Keratinocyte (primary cell): ENCODE measurements around the gene CDH18. TPM values are rescaled to one million over a fixed set of nuclear protein-coding genes. Genes with fewer than 3 reads are reported as not detected.

ENCODE experiments used
- DNase-seq: peaks from one replicate; pipeline ENCODE4 v3.0.0-alpha.2; 2011; ENCODE audit warnings: low read depth, missing footprints, low spot score
- FAIRE-seq: peaks from 2 replicates; lab custom pipeline; 2011; peaks lifted over from hg19 to GRCh38; lab: Jason Lieb, UNC
- H2AFZ ChIP-seq: 2 replicates; pipeline ENCODE4 v1.6.0; 2012; ENCODE audit warnings: low read length, control low read depth, inconsistent platforms; ENCODE audit not compliant: control insufficient read depth
- H3K27ac ChIP-seq: 2 replicates; pipeline ENCODE4 v1.5.1; 2011; ENCODE audit warnings: low read length; ENCODE audit not compliant: control insufficient read depth, insufficient read depth
- H3K27me3 ChIP-seq: 3 replicates; pipeline ENCODE4 v1.6.0; 2011; ENCODE audit warnings: low read length; ENCODE audit not compliant: control insufficient read depth, insufficient read depth; ENCODE audit errors: extremely low read depth
- H3K36me3 ChIP-seq, 2 experiments: 2 replicates in 1 of 2; 3 replicates in 1 of 2; pipeline ENCODE4 v1.5.1; 2011; ENCODE audit warnings: low read length in 2 of 2, mild to moderate bottlenecking in 1 of 2; ENCODE audit not compliant: control insufficient read depth in 2 of 2, insufficient read depth in 2 of 2; ENCODE audit errors: extremely low read depth in 1 of 2
- H3K4me1 ChIP-seq: 3 replicates; pipeline ENCODE4 v1.5.1; 2011; ENCODE audit warnings: low read length; ENCODE audit not compliant: control insufficient read depth, insufficient read depth; ENCODE audit errors: extremely low read depth
- H3K4me2 ChIP-seq: 3 replicates; pipeline ENCODE4 v1.6.0; 2011; ENCODE audit warnings: low read depth, low read length; ENCODE audit not compliant: control insufficient read depth, insufficient read depth; ENCODE audit errors: extremely low read depth
- H3K4me3 ChIP-seq, 3 experiments: fragments of 200-600 bp in 1 of 3; sonication (generic) in 1 of 3; 2 replicates in 2 of 3; 3 replicates in 1 of 3; pipeline ENCODE4 v1.5.1; 2011 to 2016; ENCODE audit warnings: low read length in 3 of 3, mild to moderate bottlenecking in 3 of 3, control low read depth in 2 of 3, inconsistent platforms in 1 of 3, low read depth in 1 of 3, mixed read lengths in 1 of 3, mixed run types in 1 of 3, moderate library complexity in 1 of 3; ENCODE audit not compliant: control insufficient read depth in 2 of 3, insufficient read depth in 2 of 3; ENCODE audit errors: extremely low read depth in 1 of 3
- H3K79me2 ChIP-seq: 2 replicates; pipeline ENCODE4 v1.6.0; 2012; ENCODE audit warnings: low read length; ENCODE audit not compliant: control insufficient read depth, insufficient read depth
- H3K9ac ChIP-seq: 3 replicates; pipeline ENCODE4 v1.6.0; 2011; ENCODE audit warnings: low read length; ENCODE audit not compliant: control insufficient read depth, insufficient read depth; ENCODE audit errors: extremely low read depth
- H3K9me1 ChIP-seq: 3 replicates; pipeline ENCODE4 v1.6.0; 2011; ENCODE audit warnings: low read length; ENCODE audit not compliant: control insufficient read depth, insufficient read depth; ENCODE audit errors: extremely low read depth
- H3K9me3 ChIP-seq: 2 replicates; pipeline ENCODE4 v1.5.1; 2012; ENCODE audit warnings: low read depth, low read length; ENCODE audit not compliant: control insufficient read depth
- H4K20me1 ChIP-seq: 3 replicates; pipeline ENCODE4 v1.6.0; 2011; ENCODE audit warnings: low read length; ENCODE audit not compliant: control insufficient read depth, insufficient read depth; ENCODE audit errors: extremely low read depth
- EZH2 ChIP-seq: IDR thresholded peaks from one replicate; pipeline ENCODE4 v1.6.1; 2012; ENCODE audit warnings: inconsistent platforms, mild to moderate bottlenecking, low read length, moderate library complexity
- dilution Hi-C: fragments of 300-500 bp; cut with MboI; formaldehyde crosslinking; loops from one replicate; pipeline ENCODE4 v1.7.0; 2020; ENCODE audit warnings: low sequenced_read_pairs; ENCODE audit not compliant: extremely low pct_ligation_motif_present
- polyA plus RNA-seq, 5 experiments: library from polyadenylated mRNA; depleted of rRNA in 3 of 5; stranded (reverse) in 3 of 5; stranded (forward) in 1 of 5; unstranded in 1 of 5; fragments of >200 nt; gene quantifications; 1 replicate in 1 of 5; 2 replicates in 3 of 5; 3 replicates in 1 of 5; pipeline versions ENCODE4 v1.2.1 to v1.2.3, GENCODE V29; 2011 to 2012; ENCODE audit warnings: missing spikeins in 2 of 5, low read depth in 1 of 5, low replicate concordance in 1 of 5
- TF ChIP-seq, protein P1 (sequence below), 3 experiments: IDR thresholded peaks in 1 of 3; conservative IDR thresholded peaks in 1 of 3; optimal IDR thresholded peaks in 1 of 3; 2 replicates in 2 of 3; 3 replicates in 1 of 3; pipeline versions ENCODE3 to v1.5.1; 2011; ENCODE audit warnings: low read length in 3 of 3, mild to moderate bottlenecking in 3 of 3, moderate library complexity in 2 of 3, control low read depth in 1 of 3, inconsistent platforms in 1 of 3; ENCODE audit not compliant: insufficient read depth in 2 of 3; ENCODE audit errors: extremely low read depth in 1 of 3

Gene CDH18
- polyA plus RNA-seq, 1 donor (not counting 4 experiments of a cell fraction or from before 2014, with no cell fraction given), result 0.41 TPM

DNA sequence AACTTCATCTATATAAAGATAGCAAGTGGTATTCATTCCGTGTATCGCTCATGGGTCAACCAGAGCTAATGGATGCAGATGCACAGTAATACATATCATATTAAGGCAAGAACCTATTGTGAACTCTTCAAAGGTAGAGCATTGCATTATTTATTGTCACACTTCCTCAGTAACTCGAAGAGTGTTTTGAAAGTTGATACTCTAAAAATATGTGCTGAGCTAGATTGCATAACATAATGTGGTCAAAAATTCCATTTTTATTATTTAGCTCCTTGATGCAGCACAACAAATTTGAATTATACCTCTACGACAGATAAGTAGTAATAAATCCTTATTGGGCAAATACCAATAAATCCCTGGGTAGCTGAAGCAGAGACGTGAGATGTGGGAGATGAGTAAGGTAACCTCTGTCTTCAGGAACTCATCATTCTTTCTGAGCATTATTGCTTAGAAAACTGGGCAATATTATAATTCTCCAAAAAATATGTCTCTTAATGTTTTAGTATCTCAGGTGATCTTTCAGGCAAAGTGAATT is 70.3 kb downstream of the CDH18 start:
- Histone ChIP-seq H3K36me3 (no peaks in the 10 kb centered on the region), H3K27ac (no peak overlapping the region), H3K79me2 (no peaks in the 10 kb centered on the region), H3K4me1 (no peaks in the 10 kb centered on the region), H3K9ac (no peak overlapping the region), H2AFZ (no peak overlapping the region), H3K4me3 (no peak overlapping the region), H3K9me1 (no peaks in the 10 kb centered on the region), H3K27me3 (no peaks in the 10 kb centered on the region), H3K4me2 (no peak overlapping the region), H3K9me3 (no peaks in the 10 kb centered on the region), H4K20me1 (no peaks in the 10 kb centered on the region)
- dilution Hi-C loops, result no loop called here
- no peak for FAIRE-seq
- no peak for DNase-seq
- TF ChIP-seq, protein P1, sequence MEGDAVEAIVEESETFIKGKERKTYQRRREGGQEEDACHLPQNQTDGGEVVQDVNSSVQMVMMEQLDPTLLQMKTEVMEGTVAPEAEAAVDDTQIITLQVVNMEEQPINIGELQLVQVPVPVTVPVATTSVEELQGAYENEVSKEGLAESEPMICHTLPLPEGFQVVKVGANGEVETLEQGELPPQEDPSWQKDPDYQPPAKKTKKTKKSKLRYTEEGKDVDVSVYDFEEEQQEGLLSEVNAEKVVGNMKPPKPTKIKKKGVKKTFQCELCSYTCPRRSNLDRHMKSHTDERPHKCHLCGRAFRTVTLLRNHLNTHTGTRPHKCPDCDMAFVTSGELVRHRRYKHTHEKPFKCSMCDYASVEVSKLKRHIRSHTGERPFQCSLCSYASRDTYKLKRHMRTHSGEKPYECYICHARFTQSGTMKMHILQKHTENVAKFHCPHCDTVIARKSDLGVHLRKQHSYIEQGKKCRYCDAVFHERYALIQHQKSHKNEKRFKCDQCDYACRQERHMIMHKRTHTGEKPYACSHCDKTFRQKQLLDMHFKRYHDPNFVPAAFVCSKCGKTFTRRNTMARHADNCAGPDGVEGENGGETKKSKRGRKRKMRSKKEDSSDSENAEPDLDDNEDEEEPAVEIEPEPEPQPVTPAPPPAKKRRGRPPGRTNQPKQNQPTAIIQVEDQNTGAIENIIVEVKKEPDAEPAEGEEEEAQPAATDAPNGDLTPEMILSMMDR (optimal IDR thresholded peaks at IDR 0.05 in 1 of 3, IDR thresholded peaks at IDR 0.05 in 1 of 3, conservative IDR thresholded peaks at IDR 0.05 in 1 of 3; ENCODE audit: extremely low read depth in 1 of 3, insufficient read depth in 2 of 3, low read length in 3 of 3), result no peak
- no peak for TF ChIP-seq EZH2

DNA sequence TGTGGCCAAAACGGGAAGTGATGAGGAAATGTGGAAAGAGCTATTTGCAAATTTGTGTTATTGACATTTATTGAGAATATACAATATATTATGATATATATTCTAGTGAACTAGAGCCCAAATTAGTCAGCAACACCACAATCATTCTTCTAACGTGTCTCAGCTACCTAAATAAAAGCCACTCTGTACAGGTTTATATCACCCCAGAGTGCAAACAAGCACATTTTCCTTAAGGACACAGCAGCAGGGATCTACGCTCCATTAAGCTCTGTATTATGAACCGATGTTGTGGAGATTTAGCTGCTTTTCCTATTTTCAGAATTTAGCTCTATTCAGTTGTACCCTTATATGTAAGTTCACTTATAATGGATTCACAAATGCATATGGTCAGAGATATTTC is 77.9 kb downstream of the CDH18 start:
- no peak for TF ChIP-seq EZH2
- TF ChIP-seq, protein P1 (optimal IDR thresholded peaks at IDR 0.05 in 1 of 3, IDR thresholded peaks at IDR 0.05 in 1 of 3, conservative IDR thresholded peaks at IDR 0.05 in 1 of 3; ENCODE audit: extremely low read depth in 1 of 3, insufficient read depth in 2 of 3, low read length in 3 of 3), result no peak
- Histone ChIP-seq H3K4me2 (no peak overlapping the region), H3K27ac (no peak overlapping the region), H3K9me1 (no peaks in the 10 kb centered on the region), H3K9ac (no peak overlapping the region), H3K9me3 (no peaks in the 10 kb centered on the region), H3K79me2 (no peaks in the 10 kb centered on the region), H3K27me3 (no peaks in the 10 kb centered on the region), H4K20me1 (no peaks in the 10 kb centered on the region), H3K4me1 (no peaks in the 10 kb centered on the region), H3K4me3 (no peak overlapping the region), H3K36me3 (no peaks in the 10 kb centered on the region), H2AFZ (no peak overlapping the region)
- dilution Hi-C loops, result no loop called here
- DNase-seq, result no peak
- no peak for FAIRE-seq
